ENCODE results near the gene COL23A1. TPM values are rescaled to one million over a fixed set of nuclear protein-coding genes. Genes with fewer than 3 reads are reported as not detected.
A peak's percentile ranks its signal among the peaks of the same experiment; 100 is the strongest.

Gene COL23A1
- total RNA-seq, 4 donors from 2014 or later = 0.93 to 4.6 (median 2.4) TPM

DNA sequence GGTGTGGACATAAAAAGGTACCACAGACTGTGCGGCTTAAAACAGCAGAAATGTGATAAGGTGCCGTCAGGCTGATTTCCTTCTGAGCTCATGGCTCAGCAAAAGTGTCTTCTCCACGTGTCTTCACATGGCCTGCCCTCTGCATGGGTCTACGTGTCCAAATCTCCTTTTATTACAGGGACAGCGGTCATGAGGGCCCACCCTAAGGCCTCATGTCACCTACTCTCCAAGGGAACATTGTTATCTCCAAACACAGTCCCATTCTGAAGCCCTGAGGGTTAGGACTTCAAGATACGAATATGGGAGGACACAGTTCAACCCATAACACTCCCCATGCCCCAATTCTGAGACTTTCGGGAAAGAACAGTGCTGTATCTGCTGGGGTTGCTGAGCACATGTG, 35.2 kb downstream of the COL23A1 start:
- no peaks in the 10 kb centered on the region for H3K9me3 ChIP-seq
- ATAC-seq = no peak
- WGBS, 2 donors (ENCODE audit: low coverage in 1 of 2) = 83 to 100% methylated on average over 2 of the region's 7 CpGs
- no peak overlapping the region for H3K27ac ChIP-seq
- H3K4me1 ChIP-seq = no peaks in the 10 kb centered on the region
- H3K36me3 ChIP-seq = no peaks in the 10 kb centered on the region
- H3K4me3 ChIP-seq = no peak overlapping the region
- H3K27me3 ChIP-seq = peaks cover 4% of the 10 kb centered on the region
- no peak for TF ChIP-seq POLR2A (IDR thresholded peaks at IDR 0.05)
- no peak for TF ChIP-seq POLR2AphosphoS5 (IDR thresholded peaks at IDR 0.05)
- TF ChIP-seq EP300 (IDR thresholded peaks at IDR 0.05) = no peak
- TF ChIP-seq, protein P1, sequence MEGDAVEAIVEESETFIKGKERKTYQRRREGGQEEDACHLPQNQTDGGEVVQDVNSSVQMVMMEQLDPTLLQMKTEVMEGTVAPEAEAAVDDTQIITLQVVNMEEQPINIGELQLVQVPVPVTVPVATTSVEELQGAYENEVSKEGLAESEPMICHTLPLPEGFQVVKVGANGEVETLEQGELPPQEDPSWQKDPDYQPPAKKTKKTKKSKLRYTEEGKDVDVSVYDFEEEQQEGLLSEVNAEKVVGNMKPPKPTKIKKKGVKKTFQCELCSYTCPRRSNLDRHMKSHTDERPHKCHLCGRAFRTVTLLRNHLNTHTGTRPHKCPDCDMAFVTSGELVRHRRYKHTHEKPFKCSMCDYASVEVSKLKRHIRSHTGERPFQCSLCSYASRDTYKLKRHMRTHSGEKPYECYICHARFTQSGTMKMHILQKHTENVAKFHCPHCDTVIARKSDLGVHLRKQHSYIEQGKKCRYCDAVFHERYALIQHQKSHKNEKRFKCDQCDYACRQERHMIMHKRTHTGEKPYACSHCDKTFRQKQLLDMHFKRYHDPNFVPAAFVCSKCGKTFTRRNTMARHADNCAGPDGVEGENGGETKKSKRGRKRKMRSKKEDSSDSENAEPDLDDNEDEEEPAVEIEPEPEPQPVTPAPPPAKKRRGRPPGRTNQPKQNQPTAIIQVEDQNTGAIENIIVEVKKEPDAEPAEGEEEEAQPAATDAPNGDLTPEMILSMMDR (IDR thresholded peaks at IDR 0.05) = no peak

DNA sequence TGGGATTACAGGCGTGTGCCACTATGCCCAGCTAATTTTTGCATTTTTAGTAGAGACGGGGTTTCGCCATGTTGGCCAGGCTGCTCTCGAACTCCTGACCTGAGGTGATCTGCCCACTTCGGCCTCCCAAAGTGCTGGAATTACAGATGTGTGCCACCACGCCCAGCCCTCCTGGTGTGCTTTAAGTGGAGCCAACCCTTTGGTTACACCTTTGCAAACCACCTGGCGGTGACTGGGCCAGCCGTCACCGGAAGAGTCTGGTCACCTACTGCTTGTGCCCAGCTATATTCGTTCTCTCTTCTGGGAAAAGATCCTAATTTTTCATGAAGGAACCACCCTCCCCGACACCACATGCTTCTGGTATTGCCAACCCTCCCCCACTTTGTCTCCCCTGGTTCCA, 35.9 kb downstream of the COL23A1 start:
- Histone ChIP-seq H3K27ac (no peak overlapping the region), H3K36me3 (no peaks in the 10 kb centered on the region), H3K4me1 (no peaks in the 10 kb centered on the region), H3K9me3 (no peaks in the 10 kb centered on the region), H3K27me3 (peaks cover 4% of the 10 kb centered on the region), H3K4me3 (no peak overlapping the region)
- TF ChIP-seq POLR2A (IDR thresholded peaks at IDR 0.05) (no peak), POLR2AphosphoS5 (IDR thresholded peaks at IDR 0.05) (no peak), EP300 (IDR thresholded peaks at IDR 0.05) (no peak)
- TF ChIP-seq, protein P1 (IDR thresholded peaks at IDR 0.05) = no peak
- 90 to 93% methylated on average over 2 to 11 of the region's 11 CpGs for WGBS, 2 donors (ENCODE audit: low coverage in 1 of 2)
- ATAC-seq = no peak

DNA sequence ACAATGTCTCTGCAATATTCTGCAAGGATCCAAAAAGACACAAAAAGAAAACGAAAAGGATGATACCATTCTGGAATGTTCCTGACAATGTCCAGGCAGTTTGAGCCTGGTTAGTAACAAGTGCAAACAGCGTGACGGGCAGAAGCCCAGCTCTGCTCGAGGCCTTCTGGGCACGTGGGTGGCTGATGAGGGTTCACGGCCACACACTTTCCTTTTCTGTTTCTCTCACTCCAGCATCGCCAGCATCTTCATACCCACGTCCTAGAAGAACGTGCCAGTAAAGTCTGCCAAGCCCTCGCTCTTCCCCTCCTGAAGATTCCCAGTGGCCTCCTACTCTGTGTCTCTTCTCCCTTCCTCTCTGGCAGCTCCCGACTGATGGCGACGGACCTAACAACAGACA, 36.7 kb downstream of the COL23A1 start:
- Histone ChIP-seq H3K4me1 (no peaks in the 10 kb centered on the region), H3K27ac (no peak overlapping the region), H3K36me3 (no peaks in the 10 kb centered on the region), H3K27me3 (peaks cover 4% of the 10 kb centered on the region), H3K9me3 (no peaks in the 10 kb centered on the region), H3K4me3 (no peak overlapping the region)
- TF ChIP-seq, protein P1 (IDR thresholded peaks at IDR 0.05) = no peak
- no peak for TF ChIP-seq POLR2AphosphoS5 (IDR thresholded peaks at IDR 0.05)
- no peak for TF ChIP-seq EP300 (IDR thresholded peaks at IDR 0.05)
- no peak for TF ChIP-seq POLR2A (IDR thresholded peaks at IDR 0.05)
- 73 to 77% methylated on average over 9 of the region's 13 CpGs for WGBS, 2 donors (ENCODE audit: low coverage in 1 of 2)
- ATAC-seq = no peak

DNA sequence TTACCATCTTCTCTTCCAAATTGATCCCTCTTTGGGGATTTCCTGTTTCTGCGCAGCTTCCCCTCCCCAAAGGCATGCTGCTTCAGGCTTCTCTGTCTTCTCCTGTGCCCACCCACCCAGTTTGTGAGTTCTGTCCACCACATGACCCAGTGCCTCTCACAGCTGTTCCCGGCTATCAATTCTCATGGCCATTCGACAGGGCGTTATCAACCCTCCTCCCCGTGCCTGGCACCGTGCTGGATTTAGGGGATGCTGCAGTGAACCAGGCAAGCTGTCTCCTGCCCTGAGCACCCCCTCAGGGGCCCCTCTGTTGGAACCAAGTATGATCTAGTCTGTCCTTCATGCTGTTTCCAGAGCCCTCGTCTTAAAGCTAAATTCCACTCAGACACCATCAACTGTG, 38.7 kb downstream of the COL23A1 start:
- 69 to 83% methylated on average over 1 to 5 of the region's 7 CpGs for WGBS, 2 donors (ENCODE audit: low coverage in 1 of 2)
- ATAC-seq = no peak
- no peaks in the 10 kb centered on the region for H3K36me3 ChIP-seq
- H3K4me3 ChIP-seq = no peak overlapping the region
- H3K9me3 ChIP-seq = no peaks in the 10 kb centered on the region
- no peaks in the 10 kb centered on the region for H3K27me3 ChIP-seq
- no peaks in the 10 kb centered on the region for H3K4me1 ChIP-seq
- TF ChIP-seq EP300 (IDR thresholded peaks at IDR 0.05) = no peak
- TF ChIP-seq, protein P1 (IDR thresholded peaks at IDR 0.05) = no peak
- no peak for TF ChIP-seq POLR2AphosphoS5 (IDR thresholded peaks at IDR 0.05)
- no peak overlapping the region for H3K27ac ChIP-seq

DNA sequence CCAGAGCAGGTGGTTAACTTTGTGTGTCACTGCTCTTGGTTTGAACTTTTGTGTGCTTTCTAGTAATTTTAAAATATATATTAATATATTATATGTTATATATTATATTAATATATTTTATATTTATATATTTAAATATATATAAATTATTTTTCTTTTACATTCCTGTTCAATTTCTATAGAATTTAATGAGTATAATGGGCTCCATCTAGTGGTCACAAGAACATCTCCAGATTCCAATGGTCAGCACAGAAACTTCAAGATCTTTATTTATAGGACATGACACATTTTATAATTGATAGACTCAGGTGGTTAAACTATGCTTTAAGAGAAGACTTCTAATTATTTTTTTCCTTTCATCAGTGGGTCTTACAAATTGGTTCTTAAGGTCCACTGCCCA, 39.1 kb downstream of the COL23A1 start:
- H3K9me3 ChIP-seq = no peaks in the 10 kb centered on the region
- no peaks in the 10 kb centered on the region for H3K4me1 ChIP-seq
- no peak for ATAC-seq
- H3K36me3 ChIP-seq = no peaks in the 10 kb centered on the region
- TF ChIP-seq POLR2A (IDR thresholded peaks at IDR 0.05) = no peak
- no peak for TF ChIP-seq EP300 (IDR thresholded peaks at IDR 0.05)
- no peak for TF ChIP-seq POLR2AphosphoS5 (IDR thresholded peaks at IDR 0.05)
- TF ChIP-seq, protein P1 (IDR thresholded peaks at IDR 0.05) = peak in 3 of 4 experiments; percentile 45 to 48 (median 46)
- no peak overlapping the region for H3K27ac ChIP-seq
- no peak overlapping the region for H3K4me3 ChIP-seq
- no peaks in the 10 kb centered on the region for H3K27me3 ChIP-seq

All from gastroesophageal sphincter (tissue), 4 donors.